Ecto neural progenitor cell (in vitro differentiated cells): ENCODE data around the gene S100A12.

Experiments
- DNase-seq: peaks from one replicate; pipeline ENCODE4 v3.0.0-alpha.2; 2018; ENCODE audit warnings: low spot score

Gene S100A12

DNA sequence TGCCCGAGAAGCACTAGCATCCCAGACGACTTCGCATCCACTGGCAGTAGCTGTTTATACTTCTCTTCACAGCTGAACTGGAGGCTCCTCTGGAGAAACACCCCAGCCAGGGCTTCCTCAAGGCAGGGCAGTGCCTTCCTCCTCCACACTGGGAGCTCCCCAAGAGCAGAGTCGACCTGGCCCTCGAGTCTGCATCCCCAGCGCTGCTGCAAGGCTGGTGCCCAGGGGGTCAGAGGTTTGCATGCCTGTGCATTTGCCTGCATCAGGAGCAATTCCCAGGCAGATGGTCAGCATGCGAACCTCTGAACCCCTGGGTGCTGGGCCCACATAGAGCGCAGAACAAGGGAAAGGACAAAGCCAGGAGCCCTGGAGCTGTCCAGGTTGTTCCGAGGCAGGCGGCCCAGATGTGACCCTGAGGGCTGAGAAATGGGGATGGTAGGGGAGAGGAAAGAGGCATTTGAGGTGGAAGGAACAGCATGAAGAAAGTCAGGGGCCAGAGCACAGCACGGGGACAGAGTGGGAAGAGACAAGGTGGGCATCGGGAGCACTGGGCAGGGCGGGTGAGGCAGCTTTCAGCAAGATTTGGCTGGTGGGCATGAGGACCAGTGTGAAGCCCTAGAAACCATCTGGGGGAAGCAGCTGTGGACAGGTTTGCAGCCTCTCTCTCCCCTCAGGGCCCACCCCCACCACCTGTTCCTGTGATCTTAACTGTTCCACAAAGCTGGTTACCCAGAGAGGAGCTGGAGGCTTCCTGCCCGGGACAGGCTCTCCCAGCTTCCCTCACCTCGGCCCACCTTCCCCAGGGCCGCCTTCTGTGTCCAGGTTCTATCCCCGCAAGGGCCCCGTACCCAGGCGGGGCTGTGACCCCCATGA, 21.9 kb upstream of the S100A12 start:
- peak; percentile 38 for DNase-seq

DNA sequence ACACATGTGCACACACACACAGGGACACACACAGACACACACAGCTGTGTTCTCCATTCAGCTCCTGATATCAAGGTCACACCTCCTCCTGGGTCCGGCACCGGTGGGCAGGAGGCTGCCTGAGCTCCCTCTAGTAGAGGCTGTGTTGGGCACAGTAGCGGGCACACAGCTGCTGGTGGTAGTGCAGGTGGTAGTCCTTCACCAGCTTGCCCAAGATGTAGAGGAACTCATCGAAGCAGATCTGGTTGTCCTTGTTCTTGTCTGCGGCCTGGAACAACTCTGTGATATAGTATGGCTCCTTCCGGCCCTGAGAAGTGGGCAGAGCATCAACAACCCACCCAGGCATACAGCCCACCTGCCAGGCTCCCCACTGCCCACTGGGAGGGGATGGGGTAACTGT, 21.0 kb upstream of the S100A12 start:
- peak; percentile 22 for DNase-seq

DNA sequence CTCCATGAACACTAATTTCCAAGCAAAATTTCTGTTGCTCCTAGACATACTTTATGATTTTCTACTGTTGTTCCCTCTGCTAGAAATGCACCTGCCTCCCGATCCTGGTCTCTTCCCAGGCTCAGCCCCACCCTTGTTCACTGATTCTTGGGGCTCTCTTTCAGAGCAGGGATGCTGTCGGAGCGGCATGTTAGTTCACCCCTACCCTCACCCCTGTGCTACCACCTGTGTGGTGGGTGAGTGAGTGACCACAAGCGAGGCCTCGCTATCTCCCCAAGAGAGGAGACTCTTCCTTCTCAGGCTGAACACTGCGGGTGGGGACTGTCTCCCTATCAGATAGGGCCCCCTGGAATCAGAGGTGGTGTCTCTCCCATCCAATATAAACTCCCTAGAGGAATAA, 20.4 kb upstream of the S100A12 start:
- peak; percentile 19 for DNase-seq

DNA sequence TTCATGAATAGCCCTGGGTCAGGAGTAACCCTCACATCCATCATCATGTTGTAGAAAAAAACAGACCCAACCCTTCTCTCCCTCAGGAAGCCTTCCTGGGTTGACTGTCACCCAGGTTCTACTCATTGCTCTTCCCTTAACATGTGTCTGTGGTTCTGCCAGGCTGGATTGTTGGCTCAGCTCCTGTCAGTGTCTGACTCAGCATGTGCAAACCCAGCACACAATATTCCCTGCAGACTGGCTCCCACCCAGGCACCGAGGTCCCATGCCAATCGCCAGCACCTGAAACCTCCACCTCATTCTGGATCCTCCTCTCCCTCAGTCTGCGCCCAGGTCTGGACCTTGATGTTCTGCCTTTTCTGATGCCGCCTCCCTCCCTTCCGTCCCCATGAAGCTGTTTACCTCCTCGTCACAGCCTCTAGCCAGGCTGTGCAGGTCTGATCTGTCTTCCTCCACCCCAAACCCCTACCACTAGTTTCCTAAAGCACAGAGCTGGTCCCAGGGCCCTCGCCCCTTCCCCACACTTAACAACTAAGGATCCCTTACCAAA, 19.8 kb upstream of the S100A12 start:
- DNase-seq: peak; percentile 23

DNA sequence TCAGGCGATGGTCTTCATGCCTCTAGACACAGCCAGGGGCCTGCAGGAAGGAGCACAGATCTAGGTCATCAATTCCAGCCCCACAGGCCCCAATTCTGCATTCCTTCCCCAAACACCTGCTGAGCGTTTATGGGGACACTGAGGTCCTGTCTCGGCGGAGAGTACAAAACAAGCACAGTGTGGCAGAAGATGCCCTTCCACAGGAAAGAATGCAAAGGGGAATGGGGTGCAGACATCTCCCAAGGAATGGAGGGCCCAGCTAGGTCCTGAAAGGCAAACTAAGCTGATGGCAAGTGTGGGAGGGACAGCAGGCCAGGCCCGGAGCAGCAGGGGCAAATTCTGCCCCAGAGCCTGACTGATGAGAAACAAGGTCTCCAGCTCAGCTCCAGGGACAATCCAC, 19.0 kb upstream of the S100A12 start:
- DNase-seq: no peak

DNA sequence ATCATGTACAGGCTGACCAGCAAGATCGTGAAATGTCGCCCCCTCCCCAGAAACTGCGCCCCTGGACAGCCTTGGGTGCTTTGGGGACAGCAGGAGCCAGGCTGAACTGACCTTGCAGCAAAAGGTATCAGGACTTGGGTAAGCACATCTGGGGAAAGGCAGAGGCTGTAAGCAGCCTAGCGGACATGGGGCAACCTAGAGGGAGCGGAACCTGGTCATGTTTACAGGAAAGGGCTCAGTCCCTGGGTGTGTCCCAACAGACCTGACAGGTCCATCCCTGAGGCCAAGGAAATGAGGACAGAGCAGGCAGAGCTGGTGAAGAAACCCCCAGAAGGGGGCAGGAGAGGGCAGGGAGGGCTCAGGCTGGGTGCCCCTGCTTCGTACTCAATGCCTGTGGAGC, 18.5 kb upstream of the S100A12 start:
- peak; percentile 45 for DNase-seq

DNA sequence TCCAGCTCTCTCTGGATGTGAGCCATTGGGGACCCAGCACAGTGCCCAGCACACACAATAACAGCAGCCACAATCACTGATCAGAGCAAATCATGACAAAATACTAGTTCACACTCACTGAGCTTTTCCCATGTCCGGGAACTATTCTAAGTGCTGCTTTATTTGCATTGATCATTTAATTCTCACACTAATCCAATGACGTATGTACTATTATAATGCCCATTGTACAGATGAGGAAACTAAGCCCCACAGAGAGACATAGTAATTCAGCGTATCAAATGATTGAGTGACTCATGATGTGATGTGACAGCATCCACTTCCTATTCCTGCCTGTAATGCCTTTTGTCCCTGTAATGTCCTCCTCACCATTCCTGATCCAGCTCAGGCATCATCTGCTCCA, 17.4 kb upstream of the S100A12 start:
- no peak for DNase-seq

DNA sequence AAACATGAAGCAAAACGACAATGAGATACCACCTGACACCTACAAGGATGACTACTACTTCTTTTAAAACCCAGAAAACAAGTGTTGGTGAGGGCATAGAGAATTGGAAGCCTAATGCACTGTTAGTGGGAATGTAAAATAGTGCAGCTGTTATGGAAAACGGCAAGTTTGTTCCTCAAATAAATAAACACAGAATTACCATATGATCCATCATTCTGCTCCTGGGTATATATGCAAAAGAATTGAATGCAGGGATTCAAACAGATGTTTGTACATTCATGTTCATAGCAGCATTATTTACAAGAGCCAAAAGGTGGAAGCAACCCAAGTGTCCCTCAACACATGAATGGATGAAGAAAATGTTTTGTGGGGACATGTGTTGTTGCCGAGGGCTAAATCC, 16.8 kb upstream of the S100A12 start:
- no peak for DNase-seq

DNA sequence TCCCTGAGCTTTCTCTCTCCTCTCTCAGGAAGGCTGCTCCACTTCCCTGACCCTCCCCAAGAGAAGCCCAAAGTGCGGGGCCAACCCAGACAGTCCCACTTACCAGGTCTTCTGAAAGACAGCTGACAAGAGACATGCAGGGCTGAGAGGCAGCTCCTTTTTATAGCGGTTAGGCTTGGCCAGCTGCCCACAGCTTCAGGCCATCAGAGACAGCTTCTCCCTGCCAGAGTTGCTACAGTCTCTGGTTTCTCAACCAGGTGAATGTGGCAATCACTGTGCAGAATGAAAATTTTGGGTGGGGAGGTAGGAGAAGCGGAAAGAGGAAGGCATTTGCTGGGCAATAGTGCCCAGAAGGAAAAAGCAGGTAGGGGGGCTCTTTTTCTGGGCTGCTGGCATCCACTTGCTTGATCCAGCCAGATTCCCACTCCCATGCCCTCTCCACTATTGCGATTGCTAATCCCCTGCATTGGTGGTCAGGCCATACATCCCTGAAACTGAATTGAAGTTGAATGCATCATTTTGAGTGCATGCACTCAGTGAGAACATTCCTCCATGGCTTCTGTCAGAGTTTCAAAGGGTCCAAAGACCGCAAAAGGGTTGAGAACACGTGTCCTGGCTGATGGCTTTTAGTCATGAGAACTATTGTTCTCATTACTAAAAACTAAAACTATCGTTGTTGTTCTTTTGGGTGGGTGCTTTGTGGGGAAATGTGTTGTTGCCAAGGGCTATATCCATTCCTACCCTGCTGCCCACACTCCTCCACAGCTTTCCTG, 15.7 kb upstream of the S100A12 start, which contains the start of gene S100A8:
Gene S100A8, minus strand, starts transcription at position 136 of the 773 bp plus-strand sequence. CDS start 538 bp downstream, outside the sequence.
- peak; percentile 25 for DNase-seq

DNA sequence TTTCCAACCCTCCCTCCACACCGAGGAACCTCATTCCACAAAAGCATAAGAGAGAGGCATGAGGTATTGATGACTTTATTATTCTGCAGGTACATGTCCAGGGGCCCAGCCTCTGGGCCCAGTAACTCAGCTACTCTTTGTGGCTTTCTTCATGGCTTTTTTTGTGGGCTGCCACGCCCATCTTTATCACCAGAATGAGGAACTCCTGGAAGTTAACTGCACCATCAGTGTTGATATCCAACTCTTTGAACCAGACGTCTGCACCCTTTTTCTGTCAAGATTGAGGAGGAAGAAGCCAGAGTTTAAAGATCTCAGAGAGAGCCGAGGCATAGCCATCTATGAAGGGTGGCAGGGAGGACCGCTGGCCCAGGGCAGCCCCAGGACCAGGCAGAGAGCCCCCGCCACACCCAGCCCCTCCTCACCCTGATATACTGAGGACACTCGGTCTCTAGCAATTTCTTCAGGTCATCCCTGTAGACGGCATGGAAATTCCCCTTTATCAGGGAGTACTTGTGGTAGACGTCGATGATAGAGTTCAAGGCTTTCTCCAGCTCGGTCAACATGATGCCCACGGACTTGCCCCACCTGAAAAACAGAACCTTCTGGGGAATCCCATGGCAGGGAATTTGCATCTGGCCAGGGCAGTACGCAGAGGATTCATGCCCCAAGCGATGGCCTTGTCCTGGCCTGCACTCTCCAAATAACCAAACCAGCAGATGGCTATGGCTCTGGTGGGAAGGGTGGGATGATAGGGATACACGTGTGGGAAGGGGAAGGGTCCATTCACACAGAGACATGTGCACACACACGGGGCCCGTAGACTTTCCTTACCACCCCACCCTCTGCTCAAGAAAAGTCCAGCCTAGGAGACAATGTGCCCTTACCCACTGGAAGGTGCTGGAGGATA, 14.8 kb upstream of the S100A12 start:
- DNase-seq: peak; percentile 25

DNA sequence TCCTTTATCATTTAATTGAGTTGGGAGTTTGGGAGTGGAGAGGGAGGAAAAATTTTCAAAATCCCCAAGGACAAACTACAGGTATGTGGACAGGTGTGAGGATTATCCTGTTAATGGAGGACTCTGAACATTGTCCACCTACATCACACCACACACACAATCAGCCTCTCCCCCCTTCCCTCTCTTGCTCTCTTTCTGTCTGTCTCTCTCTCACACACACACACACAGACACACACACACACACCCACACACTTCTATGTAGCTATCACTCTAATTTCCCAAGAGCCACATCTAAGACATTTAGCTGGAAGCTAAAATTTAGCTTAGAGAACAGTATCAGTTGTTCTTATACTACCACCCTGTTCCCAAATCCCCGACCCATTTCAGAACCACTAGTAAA, 14.0 kb upstream of the S100A12 start:
- DNase-seq: peak; percentile 10

DNA sequence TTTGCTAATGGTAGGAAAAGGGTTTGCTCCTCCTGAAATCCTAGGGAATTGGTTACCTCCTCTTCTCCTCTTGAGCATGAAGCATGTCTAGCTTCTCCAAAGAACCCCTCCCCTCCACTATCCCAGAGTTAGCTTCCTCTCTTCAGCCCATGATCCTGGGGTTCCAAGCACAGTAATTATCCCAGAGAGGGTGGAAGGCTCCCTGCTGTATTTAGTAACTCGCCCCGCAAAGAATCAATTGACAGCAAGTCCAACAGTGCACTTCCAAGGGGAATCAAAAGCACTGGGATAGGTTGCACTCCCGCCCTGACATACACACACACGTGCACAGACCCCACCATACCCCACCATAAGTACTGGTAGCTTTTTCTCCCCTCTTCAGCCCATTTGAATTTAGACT, 12.4 kb upstream of the S100A12 start:
- DNase-seq: peak; percentile 6

DNA sequence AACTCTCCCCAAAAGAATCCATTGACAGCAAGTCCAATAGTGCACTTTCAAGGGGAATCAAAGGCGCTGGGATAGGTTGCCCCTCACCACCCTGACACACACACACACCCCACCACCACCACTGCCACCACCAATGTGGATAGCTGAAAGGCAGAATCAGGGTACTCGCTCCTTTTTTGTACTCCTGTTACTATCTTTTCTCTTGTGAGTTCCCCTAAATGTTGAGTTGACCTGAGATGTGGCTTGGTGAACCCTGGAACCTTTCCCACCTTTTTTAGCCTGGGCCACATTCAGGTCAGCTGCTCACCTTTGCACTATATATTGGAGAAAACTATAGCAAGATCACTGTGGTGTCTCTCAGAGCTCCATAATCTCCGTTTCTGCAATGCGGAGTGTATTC, 11.6 kb upstream of the S100A12 start:
- DNase-seq: no peak

DNA sequence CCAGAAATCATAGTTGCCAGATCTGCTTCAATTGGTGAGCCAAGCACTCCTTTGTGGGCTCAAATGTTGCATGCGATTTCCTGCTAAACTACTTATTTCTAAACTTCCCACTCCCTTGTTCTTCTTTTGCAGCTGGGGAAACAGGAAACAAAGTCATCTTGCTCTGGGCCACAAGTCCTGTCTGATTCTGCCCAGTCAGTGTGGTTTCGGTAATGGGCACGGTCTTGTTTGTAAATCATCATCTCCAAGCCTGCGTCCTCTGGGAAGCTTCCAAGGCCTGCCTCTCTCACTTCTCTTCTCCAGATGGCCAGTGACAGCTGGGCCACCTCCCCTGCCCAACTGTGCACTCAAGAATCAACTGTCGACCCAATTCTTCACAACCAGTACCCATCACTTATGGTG, 11.1 kb upstream of the S100A12 start:
- DNase-seq: peak; percentile 14

DNA sequence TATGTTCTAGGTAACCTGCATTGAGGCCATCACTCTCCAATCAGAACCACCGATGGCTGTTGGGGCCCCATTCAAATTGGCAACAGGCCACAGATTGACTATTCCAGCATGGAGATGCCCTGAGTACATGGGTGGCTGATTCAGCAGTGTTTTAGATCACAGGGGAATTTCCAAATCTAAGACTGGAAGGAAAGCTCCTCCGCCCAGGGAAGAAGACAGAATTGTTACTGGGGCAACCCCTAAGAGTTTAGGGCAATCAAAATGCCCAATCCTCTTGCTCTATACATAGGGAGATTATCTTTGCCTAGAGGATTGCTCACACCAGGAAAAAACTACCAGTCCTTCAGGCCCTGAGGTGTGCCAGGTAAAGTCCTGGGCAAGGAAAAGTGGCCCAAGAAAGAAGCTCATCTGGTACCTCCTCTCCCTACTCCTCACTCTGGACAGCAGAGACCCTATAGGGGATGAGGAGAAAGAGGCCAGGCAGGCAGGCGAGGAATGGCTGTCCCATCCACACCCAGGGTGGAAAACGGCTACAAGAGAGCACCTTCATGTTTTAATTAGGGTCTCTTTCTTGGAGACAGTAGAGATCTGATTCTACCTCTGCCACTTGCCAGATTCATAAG, 9.6 kb upstream of the S100A12 start:
- DNase-seq: no peak

DNA sequence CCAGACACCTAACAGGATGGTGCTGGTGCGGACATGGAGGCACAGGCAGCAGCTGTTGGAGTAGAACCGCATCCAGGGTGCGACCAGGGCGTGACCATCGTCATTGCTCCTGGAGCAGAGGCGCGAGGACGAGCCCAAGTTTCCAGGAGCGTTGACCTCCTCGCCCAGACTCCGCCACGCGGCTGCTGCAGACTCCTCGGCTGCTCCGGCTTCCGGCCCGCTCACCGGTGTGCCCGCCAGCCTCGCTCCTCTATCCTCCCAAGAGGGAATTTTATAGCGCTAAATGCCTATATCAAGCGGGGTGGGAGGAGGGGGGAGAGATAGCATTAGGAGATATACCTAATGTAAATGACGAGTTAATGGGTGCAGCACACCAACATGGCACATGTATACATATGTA, 5.3 kb upstream of the S100A12 start:
- DNase-seq: no peak

DNA sequence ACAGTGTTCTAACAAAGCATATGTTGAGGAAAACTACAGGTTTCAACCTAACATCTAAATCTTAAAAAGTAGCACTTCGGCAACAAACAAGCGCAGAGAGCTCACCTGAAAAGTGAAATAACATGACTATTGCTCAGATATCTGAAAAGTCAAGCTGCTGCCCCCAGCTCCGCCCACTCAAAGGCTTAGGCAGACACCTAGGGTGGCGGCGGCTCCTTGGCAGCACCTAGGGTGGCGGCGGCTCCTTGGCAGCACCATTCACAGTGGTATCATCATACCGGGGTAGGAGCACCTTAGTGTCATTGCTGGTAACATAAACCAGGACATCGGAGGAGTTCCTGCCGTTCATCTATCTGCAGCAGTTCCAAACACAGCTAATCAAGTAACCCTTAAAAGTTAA, 4.2 kb upstream of the S100A12 start:
- no peak for DNase-seq

DNA sequence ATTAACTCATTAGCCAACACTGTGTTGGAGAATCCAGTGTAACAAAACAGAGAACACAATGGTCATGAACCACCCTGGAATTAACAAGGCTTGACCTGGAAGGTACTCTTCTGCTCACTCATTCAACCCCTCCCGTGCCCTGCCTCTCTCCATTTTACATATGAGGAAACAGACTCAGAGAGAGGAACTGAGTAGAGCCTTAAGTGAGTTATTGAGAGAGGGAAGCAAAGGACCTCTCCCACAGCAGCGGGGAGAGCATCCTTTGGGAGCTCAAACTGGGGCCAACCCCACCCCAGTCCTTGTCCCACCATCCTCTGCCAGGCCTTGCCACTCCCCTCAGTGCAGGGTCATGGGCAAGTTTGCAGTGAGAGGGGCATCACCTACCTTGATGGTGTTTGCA, 1.4 kb downstream of the S100A12 start:
- DNase-seq: no peak

DNA sequence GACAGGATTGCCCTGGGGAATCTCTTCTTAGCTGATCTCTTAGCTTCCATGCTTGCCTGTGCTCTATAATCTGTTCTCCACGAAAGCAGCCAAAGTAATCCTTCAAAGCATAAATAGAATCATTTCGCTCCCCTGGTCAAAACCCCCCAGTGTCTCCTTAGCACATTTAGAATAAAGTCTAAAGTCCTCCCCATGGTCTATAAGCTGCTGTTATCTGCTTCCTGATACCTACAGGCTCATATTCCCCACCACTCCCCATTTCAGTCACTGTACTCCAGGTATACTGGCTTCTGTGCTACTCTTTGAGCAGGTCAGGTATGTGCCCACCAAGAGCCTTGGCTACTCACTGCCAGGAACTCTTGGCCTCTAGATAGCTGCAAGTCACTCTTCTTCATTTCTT, 2.9 kb downstream of the S100A12 start:
- no peak for DNase-seq

DNA sequence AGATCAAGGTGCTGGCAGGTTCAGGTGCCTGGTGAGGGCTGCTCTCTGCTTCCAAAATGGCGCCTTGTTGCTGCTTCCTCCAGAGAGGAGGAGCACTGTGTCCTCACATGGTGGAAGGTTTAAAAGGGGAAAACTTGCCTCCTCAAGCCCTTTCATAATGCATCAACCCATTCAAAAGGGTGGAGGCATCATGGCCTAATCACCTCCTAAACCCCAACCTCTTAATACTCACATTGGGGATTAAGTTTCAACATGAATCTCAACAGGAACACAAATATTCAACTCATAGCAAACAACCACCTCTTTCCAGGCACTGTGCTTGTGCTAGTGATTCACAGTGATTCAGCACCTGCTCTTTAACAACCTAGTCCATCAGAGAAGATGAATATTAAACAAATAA, 4.2 kb downstream of the S100A12 start:
- DNase-seq: no peak

DNA sequence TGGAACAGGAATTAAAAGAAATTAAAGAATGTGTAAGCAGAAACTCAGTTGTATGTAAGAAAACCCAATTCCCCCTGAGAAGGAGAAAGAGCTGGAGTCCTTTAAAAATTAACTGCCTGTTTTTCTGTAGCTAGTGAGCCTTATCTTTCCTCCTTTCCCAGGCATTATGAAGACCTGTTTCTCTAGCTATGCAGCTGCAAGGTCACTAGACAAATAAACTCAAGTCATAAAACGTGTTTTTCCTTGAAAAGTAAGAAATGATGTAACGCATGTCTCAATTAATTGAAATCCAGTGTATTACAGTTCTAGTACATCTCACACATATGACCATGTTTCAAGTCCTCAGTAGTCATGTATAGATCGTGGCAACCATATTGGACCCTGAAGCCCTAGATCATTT, 5.3 kb downstream of the S100A12 start:
- DNase-seq: no peak
